Uterus (tissue), 4 donors: Measurements from ENCODE around the gene HDAC4. TPM values are rescaled to one million over a fixed set of nuclear protein-coding genes. Genes with fewer than 3 reads are reported as not detected.
A peak's percentile ranks its signal among the peaks of the same experiment; 100 is the strongest.

Experiments used
- DNase-seq, 2 donors: peaks; one replicate each; pipeline ENCODE4 v3.0.0-alpha.2; 2019 to 2020
- H3K27ac ChIP-seq, 2 donors: fragments of 200-600 bp; sonication (generic); 1 replicate in 1 of 2; 2 replicates in 1 of 2; pipeline ENCODE4 v1.5.1; 2016 to 2018
- H3K27me3 ChIP-seq, 2 donors: fragments of 200-600 bp; sonication (generic); one replicate each; pipeline ENCODE4 v1.5.1; 2018 to 2019; ENCODE audit warnings: control low read depth in 1 of 2
- H3K36me3 ChIP-seq, 2 donors: fragments of 200-600 bp; sonication (generic); one replicate each; pipeline ENCODE4 v1.5.1; 2019; ENCODE audit warnings: control low read depth in 1 of 2
- H3K4me1 ChIP-seq, 2 donors: fragments of 200-600 bp; sonication (generic); one replicate each; pipeline ENCODE4 v1.5.1; 2018 to 2019; ENCODE audit warnings: control low read depth in 1 of 2
- H3K4me3 ChIP-seq, 2 donors: fragments of 200-600 bp; sonication (generic); 1 replicate in 1 of 2; 2 replicates in 1 of 2; pipeline ENCODE4 v1.5.1; 2018 to 2019; ENCODE audit warnings: mild to moderate bottlenecking in 1 of 2
- H3K9me3 ChIP-seq, 2 donors: fragments of 200-600 bp; sonication (generic); one replicate each; pipeline ENCODE4 v1.5.1; 2019; ENCODE audit warnings: control low read depth in 1 of 2
- CTCF ChIP-seq, 4 experiments: fragments of 200-600 bp in 2 of 4; fragments of 450-650 bp in 2 of 4; sonication (generic) in 2 of 4; IDR thresholded peaks; one replicate each; pipeline ENCODE4 v1.5.1; 2016 to 2019; ENCODE audit warnings: antibody characterized with exemption in 4 of 4, mild to moderate bottlenecking in 2 of 4, moderate library complexity in 1 of 4
- POLR2A ChIP-seq, 2 donors: fragments of 450-650 bp; IDR thresholded peaks; one replicate each; pipeline ENCODE4 v1.6.1; 2016; ENCODE audit warnings: antibody characterized with exemption in 2 of 2, mild to moderate bottlenecking in 1 of 2, moderate library complexity in 1 of 2
- intact Hi-C: fragments of 100-400 bp; cut with DNase I; formaldehyde crosslinking; loops from one replicate; pipeline ENCODE4 v1.15.1; 2023; ENCODE audit warnings: low total_unique reads
- total RNA-seq, 4 donors: library from RNA; depleted of rRNA in 3 of 4; stranded (reverse); fragments of >200 nt in 3 of 4; gene quantifications; one replicate each; pipeline versions ENCODE4 v1.1.0 to v1.2.4, GENCODE V29; 2014 to 2023
- donor health status: DM: yes; HTN: yes; CAD: no.

HDAC4 gene
- total RNA-seq, 4 donors from 2014 or later = 42.1 to 91.5 (median 73.4) TPM

- no peak overlapping the region for H3K4me3 ChIP-seq
- peak in 1 of 2 donors; percentile 9 for DNase-seq
- H3K27ac ChIP-seq = no peak overlapping the region
- peaks cover 0 to 16% of the 10 kb centered on the region in 2 donors for H3K9me3 ChIP-seq
- intact Hi-C loops = no loop called here
- no peaks in the 10 kb centered on the region for H3K4me1 ChIP-seq
- no peaks in the 10 kb centered on the region for H3K27me3 ChIP-seq
- no peaks in the 10 kb centered on the region for H3K36me3 ChIP-seq
- TF ChIP-seq POLR2A (IDR thresholded peaks at IDR 0.05) = no peak
- TF ChIP-seq CTCF (IDR thresholded peaks at IDR 0.05) = no peak
These were observed 231.3 kb downstream of the HDAC4 start for GRCh38 chr2:239169311-239170048.

- Histone ChIP-seq H3K9me3 (peaks cover 0 to 16% of the 10 kb centered on the region in 2 donors), H3K27me3 (no peaks in the 10 kb centered on the region), H3K36me3 (no peaks in the 10 kb centered on the region), H3K27ac (no peak overlapping the region), H3K4me1 (no peaks in the 10 kb centered on the region), H3K4me3 (no peak overlapping the region)
- TF ChIP-seq CTCF (IDR thresholded peaks at IDR 0.05) = no peak
- TF ChIP-seq POLR2A (IDR thresholded peaks at IDR 0.05) = no peak
- peak in 1 of 2 donors; percentile 10 for DNase-seq
- intact Hi-C loops = no loop called here
These were observed 232.2 kb downstream of the HDAC4 start for GRCh38 chr2:239168575-239168974.

GRCh38 chr2:239167766-239168444 lies 232.9 kb downstream of the HDAC4 start:
- H3K36me3 ChIP-seq = no peaks in the 10 kb centered on the region
- peak in 1 of 2 donors; percentile 12 for DNase-seq
- H3K27ac ChIP-seq = no peak overlapping the region
- no peak for TF ChIP-seq CTCF (IDR thresholded peaks at IDR 0.05)
- no peak for TF ChIP-seq POLR2A (IDR thresholded peaks at IDR 0.05)
- H3K9me3 ChIP-seq = peaks cover 0 to 16% of the 10 kb centered on the region in 2 donors
- intact Hi-C loops = no loop called here
- H3K4me3 ChIP-seq = no peak overlapping the region
- no peaks in the 10 kb centered on the region for H3K4me1 ChIP-seq
- no peaks in the 10 kb centered on the region for H3K27me3 ChIP-seq

GRCh38 chr2:239167011-239167673 lies 233.7 kb downstream of the HDAC4 start:
- H3K27ac ChIP-seq = peak overlapping the region in 1 of 2 donors; percentile 40
- intact Hi-C loops = no loop called here
- DNase-seq = peak in 1 of 2 donors; percentile 11
- peaks cover 0 to 10% of the 10 kb centered on the region in 2 donors for H3K9me3 ChIP-seq
- TF ChIP-seq POLR2A (IDR thresholded peaks at IDR 0.05) = no peak
- no peak for TF ChIP-seq CTCF (IDR thresholded peaks at IDR 0.05)
- no peak overlapping the region for H3K4me3 ChIP-seq
- H3K4me1 ChIP-seq = no peaks in the 10 kb centered on the region
- no peaks in the 10 kb centered on the region for H3K36me3 ChIP-seq
- no peaks in the 10 kb centered on the region for H3K27me3 ChIP-seq
